WI38 (cell line): ENCODE data around the gene PRKCG.

Experiments
- H3K4me3 ChIP-seq: 2 replicates; pipeline ENCODE4 v1.5.1; 2011; ENCODE audit warnings: low read depth, mild to moderate bottlenecking, control low read depth, low read length
- CTCF ChIP-seq: IDR thresholded peaks from 2 replicates; pipeline ENCODE4 v1.5.1; 2012; ENCODE audit warnings: low read depth, mild to moderate bottlenecking, control low read depth, low read length

PRKCG gene

GRCh38 chr19:53868892-53869804, 12.8 kb upstream of the PRKCG start:
- H3K4me3 ChIP-seq: peak overlapping the region; percentile 98
- TF ChIP-seq CTCF: no peak

GRCh38 chr19:53869805-53870484, 12.1 kb upstream of the PRKCG start:
- peak overlapping the region; percentile 98 for H3K4me3 ChIP-seq

- peak overlapping the region; percentile 27 for H3K4me3 ChIP-seq
- no peak for TF ChIP-seq CTCF
Measured at GRCh38 chr19:53870485-53870844, 11.5 kb upstream of the PRKCG start.

GRCh38 chr19:53871454-53871853, 10.5 kb upstream of the PRKCG start:
- no peak for TF ChIP-seq CTCF
- H3K4me3 ChIP-seq: no peak overlapping the region

GRCh38 chr19:53872762-53873161, 9.2 kb upstream of the PRKCG start:
- no peak for TF ChIP-seq CTCF

GRCh38 chr19:53873773-53874605, 8.0 kb upstream of the PRKCG start:
- no peak for TF ChIP-seq CTCF
- H3K4me3 ChIP-seq: no peak overlapping the region

More at GRCh38 chr19:53872762-53873161, 9.2 kb upstream of the PRKCG start:
- no peak overlapping the region for H3K4me3 ChIP-seq

- no peak overlapping the region for H3K4me3 ChIP-seq
- TF ChIP-seq CTCF: no peak
Measured at GRCh38 chr19:53874606-53874990, 7.4 kb upstream of the PRKCG start.
